Body of pancreas (tissue), 4 donors: ENCODE results near the gene MBIP.

Experiments used
- CTCF ChIP-seq, 7 experiments: fragments of 450-650 bp in 4 of 7; fragments of 200-600 bp in 3 of 7; sonication (generic) in 3 of 7; IDR thresholded peaks; one replicate each; pipeline ENCODE4 v1.5.1; 2016 to 2019; ENCODE audit warnings: antibody characterized with exemption in 7 of 7
- POLR2A ChIP-seq, 3 donors: fragments of 450-650 bp; IDR thresholded peaks; one replicate each; pipeline ENCODE4 v1.6.1; 2016; ENCODE audit warnings: antibody characterized with exemption in 3 of 3, mild to moderate bottlenecking in 2 of 3

GRCh38 chr14:36306836-36307235, 13.6 kb downstream of the MBIP start:
- TF ChIP-seq CTCF (IDR thresholded peaks at IDR 0.05), result no peak
- TF ChIP-seq POLR2A (IDR thresholded peaks at IDR 0.05), result no peak
